ENCODE measurements around the gene ZNF91. TPM values are rescaled to one million over a fixed set of nuclear protein-coding genes. Genes with fewer than 3 reads are reported as not detected.

Gene ZNF91
- total and polyA plus RNA-seq, 2 of the 4 experiments (the other 2 are of a cell fraction) = 7.9 to 17.0 TPM

DNA sequence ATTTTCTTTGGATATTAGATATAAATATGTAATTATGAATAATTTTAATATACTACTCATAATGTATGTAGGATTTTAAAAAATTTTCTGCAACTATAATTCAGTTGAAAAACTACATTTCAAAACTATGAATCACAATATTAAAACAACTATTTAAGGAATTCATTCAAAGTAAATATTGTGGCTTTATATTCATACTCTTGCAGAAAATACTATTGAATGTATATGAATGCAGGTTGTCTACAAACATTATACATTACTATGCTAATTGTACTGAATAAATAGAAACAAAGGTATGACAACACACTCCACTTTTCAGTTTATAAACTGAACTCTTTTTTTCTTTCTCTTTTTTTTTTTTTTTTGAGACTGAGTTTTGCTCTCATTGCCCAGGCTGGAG, 14.2 kb downstream of the ZNF91 start:
- Histone ChIP-seq H2AFZ (replicated peaks; ENCODE audit: low read length, poor library complexity) (no peak overlapping the region), H3K9me1 (ENCODE audit: insufficient read depth, low read length) (no peaks in the 10 kb centered on the region), H3K79me1 (ENCODE audit: low read depth in 1 of 2, low read length in 2 of 2) (peaks cover 11 to 16% of the 10 kb centered on the region in 2 experiments; a peak in 3 of 4 replicates), H3K14ac (replicated peaks; ENCODE audit: low read depth, low read length) (no peak overlapping the region), H3K56ac (ENCODE audit: extremely low read depth, insufficient read depth, low read length) (no peak overlapping the region), H4K20me1 (ENCODE audit: insufficient read depth, low read length) (peaks cover 4% of the 10 kb centered on the region; the same call in 1 of the 2 replicates), H2BK5ac (ENCODE audit: low read depth, low read length, poor library complexity, severe bottlenecking) (no peak overlapping the region), H3K27me3 (ENCODE audit: control insufficient read depth, insufficient read depth, low read length) (no peaks in the 10 kb centered on the region), H3K23ac (ENCODE audit: low read depth, low read length) (no peak overlapping the region), H3K9ac (ENCODE audit: low read depth, low read length) (no peak overlapping the region), H4K5ac (ENCODE audit: low read depth, low read length) (no peak overlapping the region), H3K9me3 (ENCODE audit: control insufficient read depth, insufficient read depth, low read length) (peaks cover 58% of the 10 kb centered on the region), H3K4me1 (ENCODE audit: control insufficient read depth, insufficient read depth, low read length) (no peaks in the 10 kb centered on the region), H4K91ac (ENCODE audit: insufficient read depth, low read depth, low read length) (no peak overlapping the region), H2BK20ac (ENCODE audit: low read depth, low read length) (no peak overlapping the region), H3K4me3 (ENCODE audit: insufficient read depth, low read depth, low read length) (no peak overlapping the region), H3K27ac (ENCODE audit: insufficient read depth, low read length) (no peak overlapping the region), H3K4me2 (ENCODE audit: low read depth, low read length) (no peak overlapping the region), H2AK9ac (replicated peaks; ENCODE audit: low read depth, low read length, poor library complexity) (no peak overlapping the region), H3K18ac (ENCODE audit: low read depth, low read length) (no peak overlapping the region), H4K8ac (ENCODE audit: low read depth in 2 of 2, low read length in 2 of 2) (no peak overlapping the region), H3K4ac (ENCODE audit: low read depth, low read length) (no peak overlapping the region), H2BK15ac (ENCODE audit: low read depth, low read length) (no peak overlapping the region), H2AK5ac (ENCODE audit: low read depth, low read length) (no peak overlapping the region), H2BK120ac (ENCODE audit: low read depth, low read length) (no peak overlapping the region), H3K36me3 (ENCODE audit: control insufficient read depth, insufficient read depth, low read length) (peaks cover 41% of the 10 kb centered on the region)
- ATAC-seq (ENCODE audit: low read depth) = no peak
- CTCF ChIA-PET = no interaction called here
- no peak for TF ChIP-seq RAD21 (IDR thresholded peaks at IDR 0.05; ENCODE audit: low read length)
- no peak for TF ChIP-seq BHLHE40 (IDR thresholded peaks at IDR 0.05; ENCODE audit: low read depth, low read length)
- TF ChIP-seq SMC3 (IDR thresholded peaks at IDR 0.05; ENCODE audit: low read depth, low read length) = no peak
- TF ChIP-seq, protein P1, sequence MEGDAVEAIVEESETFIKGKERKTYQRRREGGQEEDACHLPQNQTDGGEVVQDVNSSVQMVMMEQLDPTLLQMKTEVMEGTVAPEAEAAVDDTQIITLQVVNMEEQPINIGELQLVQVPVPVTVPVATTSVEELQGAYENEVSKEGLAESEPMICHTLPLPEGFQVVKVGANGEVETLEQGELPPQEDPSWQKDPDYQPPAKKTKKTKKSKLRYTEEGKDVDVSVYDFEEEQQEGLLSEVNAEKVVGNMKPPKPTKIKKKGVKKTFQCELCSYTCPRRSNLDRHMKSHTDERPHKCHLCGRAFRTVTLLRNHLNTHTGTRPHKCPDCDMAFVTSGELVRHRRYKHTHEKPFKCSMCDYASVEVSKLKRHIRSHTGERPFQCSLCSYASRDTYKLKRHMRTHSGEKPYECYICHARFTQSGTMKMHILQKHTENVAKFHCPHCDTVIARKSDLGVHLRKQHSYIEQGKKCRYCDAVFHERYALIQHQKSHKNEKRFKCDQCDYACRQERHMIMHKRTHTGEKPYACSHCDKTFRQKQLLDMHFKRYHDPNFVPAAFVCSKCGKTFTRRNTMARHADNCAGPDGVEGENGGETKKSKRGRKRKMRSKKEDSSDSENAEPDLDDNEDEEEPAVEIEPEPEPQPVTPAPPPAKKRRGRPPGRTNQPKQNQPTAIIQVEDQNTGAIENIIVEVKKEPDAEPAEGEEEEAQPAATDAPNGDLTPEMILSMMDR (conservative IDR thresholded peaks at IDR 0.05; ENCODE audit: low read depth, low read length) = no peak
- TF ChIP-seq MXI1 (IDR thresholded peaks at IDR 0.05; ENCODE audit: borderline replicate concordance, low read depth, low read length) = no peak
- TF ChIP-seq POLR2A (IDR thresholded peaks at IDR 0.05; ENCODE audit: low read depth, low read length) = no peak
- no peak for TF ChIP-seq RFX5 (IDR thresholded peaks at IDR 0.05; ENCODE audit: low read depth, low read length)
- no peak for TF ChIP-seq MAFK (IDR thresholded peaks at IDR 0.05; ENCODE audit: low read depth, low read length)
- TF ChIP-seq CHD1 (IDR thresholded peaks at IDR 0.05; ENCODE audit: low read depth, low read length) = no peak
- TF ChIP-seq, protein P2, sequence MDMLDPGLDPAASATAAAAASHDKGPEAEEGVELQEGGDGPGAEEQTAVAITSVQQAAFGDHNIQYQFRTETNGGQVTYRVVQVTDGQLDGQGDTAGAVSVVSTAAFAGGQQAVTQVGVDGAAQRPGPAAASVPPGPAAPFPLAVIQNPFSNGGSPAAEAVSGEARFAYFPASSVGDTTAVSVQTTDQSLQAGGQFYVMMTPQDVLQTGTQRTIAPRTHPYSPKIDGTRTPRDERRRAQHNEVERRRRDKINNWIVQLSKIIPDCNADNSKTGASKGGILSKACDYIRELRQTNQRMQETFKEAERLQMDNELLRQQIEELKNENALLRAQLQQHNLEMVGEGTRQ (IDR thresholded peaks at IDR 0.05; ENCODE audit: low read depth, low read length) = no peak
- TF ChIP-seq NFE2L2 (IDR thresholded peaks at IDR 0.05; ENCODE audit: low read depth, low read length) = no peak
- TF ChIP-seq CEBPB (IDR thresholded peaks at IDR 0.05; ENCODE audit: low read depth, low read length) = no peak
- in situ Hi-C loops (cut with MboI; ENCODE audit: low sequenced_read_pairs) (no loop called here), dilution Hi-C loops (cut with HindIII; ENCODE audit: low sequenced_read_pairs, unreplicated experiment) (no loop called here), intact Hi-C loops (cut with micrococcal nuclease) (loop anchor here (10.0 kb wide), 1 partner anchor 46 kb away; no protein-coding TSS in a partner anchor)
- no peak for DNase-seq
- no TSS peak for BruUV-seq (replicated peaks)
- POLR2A ChIA-PET (ENCODE audit: unreplicated experiment) = no interaction called here
